Ascending aorta (tissue), 2 donors: ENCODE results near the gene RFTN1. TPM values are rescaled to one million over a fixed set of nuclear protein-coding genes. Genes with fewer than 3 reads are reported as not detected.

ENCODE experiments used
- DNase-seq, 2 donors: peaks; one replicate each; pipeline ENCODE4 v3.0.0-alpha.2; 2019; ENCODE audit warnings: low spot score in 2 of 2
- H3K27ac ChIP-seq, 2 donors: fragments of 200-600 bp; sonication (generic); one replicate each; pipeline ENCODE4 v1.5.1; 2016 to 2017; ENCODE audit warnings: mild to moderate bottlenecking in 1 of 2
- H3K27me3 ChIP-seq: fragments of 200-600 bp; sonication (generic); one replicate; pipeline ENCODE4 v1.5.1; 2017
- H3K36me3 ChIP-seq, 2 donors: fragments of 200-600 bp; sonication (generic); one replicate each; pipeline ENCODE4 v1.5.1; 2016
- H3K4me1 ChIP-seq, 2 donors: fragments of 200-600 bp; sonication (generic); one replicate each; pipeline ENCODE4 v1.5.1; 2016 to 2017; ENCODE audit warnings: mild to moderate bottlenecking in 1 of 2
- H3K4me3 ChIP-seq, 2 donors: fragments of 200-600 bp; sonication (generic); one replicate each; pipeline ENCODE4 v1.5.1; 2016 to 2017; ENCODE audit warnings: mild to moderate bottlenecking in 1 of 2
- H3K9me3 ChIP-seq, 2 donors: fragments of 200-600 bp; sonication (generic); one replicate each; pipeline ENCODE4 v1.5.1; 2016
- intact Hi-C: fragments of 100-400 bp; cut with DNase I; formaldehyde crosslinking; loops from one replicate; pipeline ENCODE4 v1.15.1; 2023
- total RNA-seq: library from RNA; depleted of rRNA; stranded (reverse); fragments of >200 nt; gene quantifications from one replicate; pipeline ENCODE4 v1.1.0, GENCODE V29; 2016
- TF ChIP-seq, protein P1 (sequence below), 3 experiments: fragments of 200-600 bp in 2 of 3; fragments of 450-650 bp in 1 of 3; sonication (generic) in 2 of 3; IDR thresholded peaks; one replicate each; pipeline ENCODE4 v1.5.1; 2016 to 2019; ENCODE audit warnings: antibody characterized with exemption in 3 of 3, mild to moderate bottlenecking in 1 of 3, moderate library complexity in 1 of 3

Gene RFTN1
- total RNA-seq, 1 donor from 2014 or later = 72.6 TPM

DNA sequence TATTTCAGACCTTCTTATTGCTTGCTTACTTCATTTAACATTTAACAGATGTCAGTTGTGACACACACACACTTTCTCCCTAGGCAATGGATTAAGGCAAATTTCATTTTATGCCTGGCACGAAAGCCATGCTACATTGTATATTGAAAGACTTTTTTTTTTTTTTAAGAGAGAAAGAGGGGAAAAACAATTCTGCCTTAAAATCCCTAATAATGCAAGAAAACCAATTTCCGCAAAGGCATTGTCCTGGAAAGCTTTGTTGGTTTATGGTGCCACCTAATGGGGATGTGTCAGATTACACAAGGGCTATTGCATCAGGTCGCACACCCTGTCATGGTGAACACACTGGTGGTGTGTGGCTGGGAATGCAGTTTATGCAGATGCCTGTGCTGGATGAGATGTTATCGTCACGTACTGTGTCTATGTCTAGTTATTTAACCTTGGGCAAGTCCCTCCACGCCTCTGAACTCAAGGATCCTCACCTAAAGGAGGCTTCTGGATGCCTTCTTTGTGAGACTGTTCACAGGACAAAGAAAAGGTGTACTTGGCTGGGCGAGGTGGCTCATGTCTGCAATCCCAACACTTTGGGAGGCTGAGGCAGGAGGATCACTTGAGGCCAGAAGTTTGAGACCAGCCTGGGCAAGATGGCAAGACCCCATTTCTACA is 37.3 kb upstream of the RFTN1 start:
- peak overlapping the region in 1 of 2 donors; percentile 40 for H3K4me3 ChIP-seq
- TF ChIP-seq, protein P1, sequence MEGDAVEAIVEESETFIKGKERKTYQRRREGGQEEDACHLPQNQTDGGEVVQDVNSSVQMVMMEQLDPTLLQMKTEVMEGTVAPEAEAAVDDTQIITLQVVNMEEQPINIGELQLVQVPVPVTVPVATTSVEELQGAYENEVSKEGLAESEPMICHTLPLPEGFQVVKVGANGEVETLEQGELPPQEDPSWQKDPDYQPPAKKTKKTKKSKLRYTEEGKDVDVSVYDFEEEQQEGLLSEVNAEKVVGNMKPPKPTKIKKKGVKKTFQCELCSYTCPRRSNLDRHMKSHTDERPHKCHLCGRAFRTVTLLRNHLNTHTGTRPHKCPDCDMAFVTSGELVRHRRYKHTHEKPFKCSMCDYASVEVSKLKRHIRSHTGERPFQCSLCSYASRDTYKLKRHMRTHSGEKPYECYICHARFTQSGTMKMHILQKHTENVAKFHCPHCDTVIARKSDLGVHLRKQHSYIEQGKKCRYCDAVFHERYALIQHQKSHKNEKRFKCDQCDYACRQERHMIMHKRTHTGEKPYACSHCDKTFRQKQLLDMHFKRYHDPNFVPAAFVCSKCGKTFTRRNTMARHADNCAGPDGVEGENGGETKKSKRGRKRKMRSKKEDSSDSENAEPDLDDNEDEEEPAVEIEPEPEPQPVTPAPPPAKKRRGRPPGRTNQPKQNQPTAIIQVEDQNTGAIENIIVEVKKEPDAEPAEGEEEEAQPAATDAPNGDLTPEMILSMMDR (IDR thresholded peaks at IDR 0.05) = peak; percentile 84 to 88 (median 87)
- H3K27me3 ChIP-seq = no peaks in the 10 kb centered on the region
- no peaks in the 10 kb centered on the region for H3K4me1 ChIP-seq
- H3K9me3 ChIP-seq = no peaks in the 10 kb centered on the region
- DNase-seq = peak in 1 of 2 donors; percentile 89
- no peak overlapping the region for H3K27ac ChIP-seq
- no peaks in the 10 kb centered on the region for H3K36me3 ChIP-seq
- intact Hi-C loops = loop anchor here (1.0 to 2.0 kb wide), 3 partner anchors 36 to 286 kb away; partner anchors contain the start of gene OXNAD1

DNA sequence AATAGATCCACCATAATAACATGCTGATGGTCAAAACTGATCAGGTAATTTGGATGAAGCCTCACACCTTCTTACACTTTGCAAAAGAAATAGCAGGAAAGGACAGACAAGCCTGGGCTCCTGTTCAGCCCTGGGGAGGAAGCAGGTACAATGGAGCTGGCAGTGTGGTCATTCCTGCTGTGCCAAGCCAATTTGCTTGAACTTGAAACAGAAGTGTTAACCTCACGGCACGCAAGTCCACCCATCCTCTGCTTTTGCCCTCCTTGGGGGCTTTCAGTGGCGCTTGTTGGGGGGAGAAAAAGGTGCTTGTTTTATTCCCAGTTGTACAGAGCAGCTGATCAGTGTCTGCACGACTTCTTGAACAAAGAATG is 36.8 kb upstream of the RFTN1 start:
- H3K27me3 ChIP-seq = no peaks in the 10 kb centered on the region
- H3K9me3 ChIP-seq = no peaks in the 10 kb centered on the region
- DNase-seq = no peak
- H3K27ac ChIP-seq = no peak overlapping the region
- intact Hi-C loops = loop anchor here (1.0 to 2.0 kb wide), 2 partner anchors 35 to 260 kb away; no protein-coding TSS in a partner anchor
- no peaks in the 10 kb centered on the region for H3K36me3 ChIP-seq
- TF ChIP-seq, protein P1 (IDR thresholded peaks at IDR 0.05) = no peak
- peak overlapping the region in 1 of 2 donors; percentile 40 for H3K4me3 ChIP-seq
- H3K4me1 ChIP-seq = no peaks in the 10 kb centered on the region

DNA sequence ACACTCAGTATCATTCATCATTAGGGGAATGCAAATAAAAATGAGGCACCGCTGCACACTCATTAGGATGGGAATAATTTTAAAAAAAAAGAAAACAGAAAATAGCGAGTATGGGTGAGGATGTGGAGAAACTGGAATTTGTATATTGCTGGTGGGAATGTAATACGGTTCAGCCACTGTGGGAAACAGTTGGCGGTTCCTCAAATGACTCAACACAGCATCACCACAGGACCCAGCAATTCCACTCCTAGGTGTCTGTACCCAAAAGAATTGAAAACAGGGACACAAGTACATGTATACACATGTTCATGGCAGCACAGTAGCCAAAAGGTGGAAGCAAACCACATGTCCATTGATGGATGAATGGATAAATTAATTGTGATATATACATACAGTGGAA is 35.2 kb upstream of the RFTN1 start:
- Histone ChIP-seq H3K36me3 (no peaks in the 10 kb centered on the region), H3K9me3 (no peaks in the 10 kb centered on the region), H3K27me3 (no peaks in the 10 kb centered on the region), H3K4me3 (no peak overlapping the region), H3K4me1 (no peaks in the 10 kb centered on the region), H3K27ac (no peak overlapping the region)
- TF ChIP-seq, protein P1 (IDR thresholded peaks at IDR 0.05) = no peak
- DNase-seq = no peak
- intact Hi-C loops = no loop called here

DNA sequence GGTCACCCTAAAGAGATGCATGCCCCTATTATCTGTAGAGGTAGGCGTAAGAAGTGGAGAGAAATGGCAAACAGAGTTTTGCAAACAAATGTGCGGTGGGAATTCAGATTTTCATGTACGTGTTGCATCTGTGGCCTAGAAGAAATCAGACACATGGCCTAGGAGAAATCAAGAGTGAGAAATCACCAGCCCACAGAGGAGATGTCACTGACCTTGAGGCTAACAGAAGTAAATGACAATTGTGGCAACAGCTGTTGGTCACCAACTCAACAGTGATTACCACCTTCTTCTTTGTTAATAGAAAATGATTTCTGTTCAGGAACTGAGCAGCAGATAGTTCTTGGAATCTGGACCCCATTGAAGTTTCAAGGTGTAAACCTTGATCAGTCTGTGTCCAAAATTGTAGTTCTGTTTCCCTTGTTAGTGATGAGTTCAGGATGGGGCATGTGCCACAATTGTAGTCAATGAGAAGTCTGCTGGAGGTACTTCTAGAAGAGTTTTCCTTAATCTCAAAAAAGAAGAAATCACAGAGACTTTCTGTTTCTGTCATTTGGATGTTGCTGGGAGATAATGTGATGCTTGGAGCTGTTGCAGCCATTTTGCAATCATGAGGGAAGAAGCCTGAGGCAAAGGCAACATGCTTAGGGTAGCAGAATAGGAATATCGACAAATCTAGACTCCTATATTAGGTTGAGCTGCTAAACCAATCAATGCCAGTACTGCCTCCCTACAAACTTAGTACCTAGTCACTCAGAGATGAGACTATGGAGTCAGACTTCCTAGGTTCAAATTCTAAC is 34.3 kb upstream of the RFTN1 start:
- Histone ChIP-seq H3K4me1 (no peaks in the 10 kb centered on the region), H3K9me3 (no peaks in the 10 kb centered on the region), H3K4me3 (no peak overlapping the region), H3K27ac (no peak overlapping the region), H3K36me3 (no peaks in the 10 kb centered on the region), H3K27me3 (no peaks in the 10 kb centered on the region)
- intact Hi-C loops = no loop called here
- no peak for DNase-seq
- TF ChIP-seq, protein P1 (IDR thresholded peaks at IDR 0.05) = no peak

DNA sequence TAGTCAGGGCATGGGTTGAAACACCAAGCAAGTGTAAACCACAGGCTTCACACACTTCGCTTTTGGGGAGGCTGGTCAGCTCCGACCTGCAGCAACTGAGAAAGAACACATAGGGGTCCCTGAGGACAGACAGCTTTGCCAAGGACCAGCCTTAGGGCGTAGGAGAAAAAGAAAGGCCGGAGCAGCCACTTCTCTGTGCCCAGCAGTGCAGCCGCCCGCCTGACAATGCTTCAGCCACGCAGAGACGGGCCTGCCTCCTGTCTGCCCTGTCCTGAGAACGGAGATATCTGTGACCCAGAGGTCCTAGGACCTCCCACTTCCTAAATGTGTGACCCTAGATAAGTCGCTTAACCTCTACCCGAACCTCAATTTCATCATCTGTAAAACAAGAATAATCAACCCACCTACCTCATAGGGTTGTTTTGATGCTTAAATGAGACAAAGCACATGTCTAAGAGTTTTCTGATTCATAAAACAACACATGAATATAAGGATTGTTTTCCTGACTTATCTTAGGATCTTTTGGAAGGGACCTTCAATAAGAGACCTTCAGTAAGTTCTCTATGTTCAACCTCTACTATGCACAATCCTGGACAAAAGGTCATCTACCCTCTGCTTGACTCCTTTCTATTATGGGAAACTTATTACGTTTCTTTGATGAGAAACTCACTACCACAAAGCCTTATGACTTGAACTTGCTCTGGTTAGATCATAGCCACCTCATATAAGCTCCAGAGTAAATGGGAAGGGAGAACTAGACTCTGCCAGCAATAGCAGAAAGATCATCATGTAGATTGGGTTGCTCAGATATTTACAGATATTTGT is 32.9 kb upstream of the RFTN1 start:
- intact Hi-C loops = no loop called here
- no peaks in the 10 kb centered on the region for H3K9me3 ChIP-seq
- H3K36me3 ChIP-seq = no peaks in the 10 kb centered on the region
- no peak overlapping the region for H3K4me3 ChIP-seq
- no peak for DNase-seq
- H3K27me3 ChIP-seq = no peaks in the 10 kb centered on the region
- TF ChIP-seq, protein P1 (IDR thresholded peaks at IDR 0.05) = no peak
- H3K27ac ChIP-seq = no peak overlapping the region
- no peaks in the 10 kb centered on the region for H3K4me1 ChIP-seq
